ENCODE data around the gene TMEM72.

The TMEM72 gene

GRCh38 chr10:44956717-44957706 is 45.9 kb downstream of the TMEM72 start:
- DNase-seq, result no peak

- no peak for DNase-seq
Measured at GRCh38 chr10:44958196-44958897, 47.2 kb downstream of the TMEM72 start.

- DNase-seq, result no peak
Measured at GRCh38 chr10:44958898-44959246, 47.7 kb downstream of the TMEM72 start.

- DNase-seq, result peak; percentile 40
Measured at GRCh38 chr10:44959247-44960087, 48.3 kb downstream of the TMEM72 start, which contains the start of gene RASSF4. Gene RASSF4 (plus strand): TSS chr10:44959802. CDS start chr10:44970203, 10,401 bp downstream.

GRCh38 chr10:44960088-44960460 is 48.9 kb downstream of the TMEM72 start:
- no peak for DNase-seq

GRCh38 chr10:44960482-44961229 is 49.5 kb downstream of the TMEM72 start:
- no peak for DNase-seq

GRCh38 chr10:44961230-44961571 is 50.1 kb downstream of the TMEM72 start:
- no peak for DNase-seq

- DNase-seq, result no peak
Measured at GRCh38 chr10:44961931-44962750, 51.0 kb downstream of the TMEM72 start.

GRCh38 chr10:44962870-44963738 is 52.0 kb downstream of the TMEM72 start:
- peak; percentile 73 for DNase-seq

GRCh38 chr10:44963772-44964633 is 52.9 kb downstream of the TMEM72 start:
- peak; percentile 32 for DNase-seq

GRCh38 chr10:44965104-44965503 is 54.0 kb downstream of the TMEM72 start:
- DNase-seq, result no peak

GRCh38 chr10:44965651-44966097 is 54.5 kb downstream of the TMEM72 start:
- no peak for DNase-seq

GRCh38 chr10:44966129-44966815 is 55.1 kb downstream of the TMEM72 start:
- no peak for DNase-seq

GRCh38 chr10:44966816-44967509 is 55.8 kb downstream of the TMEM72 start:
- no peak for DNase-seq

GRCh38 chr10:44967616-44968015 is 56.5 kb downstream of the TMEM72 start:
- no peak for DNase-seq

GRCh38 chr10:44968091-44968490 is 57.0 kb downstream of the TMEM72 start:
- DNase-seq, result no peak

GRCh38 chr10:44968500-44969400 is 57.6 kb downstream of the TMEM72 start:
- DNase-seq, result no peak
